Germinal center (tissue), 1 donor: ENCODE data around the gene RAPGEF5.

Experiments used
- DNase-seq: peaks from one replicate; pipeline ENCODE4 v3.0.0; 2012; ENCODE audit warnings: mixed read lengths, low spot score

RAPGEF5 gene

GRCh38 chr7:22151901-22152300 is 205.1 kb downstream of the RAPGEF5 start:
- no peak for DNase-seq

DNA sequence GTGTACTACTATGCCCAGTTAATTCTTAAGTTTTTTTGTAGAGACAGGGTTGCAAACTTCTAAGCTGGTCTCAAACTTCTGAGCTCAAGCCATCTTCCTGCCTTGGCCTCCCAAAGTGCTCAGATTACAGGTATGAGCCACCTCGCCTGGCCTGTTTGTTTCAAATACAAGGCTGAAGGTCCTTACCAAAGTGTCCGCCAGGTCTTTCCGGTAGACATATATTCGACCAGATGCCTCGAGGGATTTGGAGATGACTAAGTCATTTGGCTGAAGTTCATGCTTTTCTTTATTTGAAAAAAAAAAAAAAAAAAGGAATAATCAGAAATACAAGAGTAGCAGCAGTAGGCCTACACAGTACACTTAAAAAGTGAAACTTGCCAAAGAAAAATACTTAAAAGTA is 206.7 kb downstream of the RAPGEF5 start:
- no peak for DNase-seq

DNA sequence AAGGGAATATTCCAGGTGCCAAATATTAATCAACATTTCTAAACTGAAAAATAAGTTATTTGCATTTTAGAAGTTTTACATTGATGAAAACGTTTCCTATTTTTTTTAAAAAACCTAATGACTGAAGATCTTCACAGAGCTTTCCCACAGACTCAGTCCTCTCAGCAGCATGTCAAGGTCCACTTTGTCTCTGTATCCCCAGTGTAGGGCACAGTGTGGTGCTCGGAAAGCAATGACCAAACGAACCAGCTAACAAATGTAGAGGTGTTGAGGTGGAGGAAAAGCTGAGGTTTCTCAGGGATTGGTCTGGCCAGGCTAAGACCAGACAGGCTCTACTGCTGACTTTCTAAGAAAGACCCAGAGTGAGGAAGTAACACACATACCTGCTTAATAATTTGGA is 209.1 kb downstream of the RAPGEF5 start:
- DNase-seq = no peak

DNA sequence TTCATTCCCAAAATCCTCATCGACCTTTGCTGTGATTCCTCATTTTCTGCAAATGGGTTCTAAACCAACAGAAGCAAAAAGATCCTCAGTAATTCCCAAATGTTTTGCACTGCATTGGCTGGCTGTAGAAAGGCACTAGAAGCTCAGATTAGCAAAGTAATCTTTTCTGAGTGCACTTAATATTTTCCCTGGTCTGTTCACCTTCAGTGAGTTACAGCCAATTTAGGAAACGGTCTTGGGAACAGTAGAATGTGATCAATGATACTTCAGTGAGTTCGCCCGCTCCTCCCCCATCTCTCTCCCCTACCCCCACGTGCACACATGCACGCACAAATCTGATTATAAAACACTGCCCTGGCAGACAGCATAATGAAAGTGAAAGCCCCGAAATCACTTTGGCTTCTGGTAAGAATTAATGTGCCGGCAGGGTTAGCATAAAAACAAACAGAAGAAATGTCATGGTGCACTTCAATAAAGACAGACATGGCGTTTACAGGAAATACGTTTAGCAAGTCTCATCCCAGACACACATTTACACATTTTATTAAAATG is 209.9 kb downstream of the RAPGEF5 start:
- no peak for DNase-seq

DNA sequence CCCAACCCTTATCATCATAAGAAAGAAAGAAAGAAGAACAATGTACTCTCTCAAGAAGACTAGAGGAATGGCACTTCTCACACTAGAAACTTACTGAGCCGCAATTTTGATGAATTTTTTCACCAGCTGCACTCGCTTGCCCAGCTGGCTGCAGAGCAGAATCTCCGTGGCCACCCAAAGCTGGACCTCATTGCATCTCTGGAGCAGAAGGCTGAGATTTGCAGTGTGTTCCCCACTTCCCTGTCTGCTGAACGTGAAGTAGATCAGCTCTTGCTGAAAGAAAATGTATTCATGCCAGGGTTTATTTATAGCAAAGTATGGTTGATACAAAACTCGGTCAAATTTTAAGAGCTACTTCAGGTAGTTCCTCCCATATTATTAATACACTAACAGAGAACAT is 212.0 kb downstream of the RAPGEF5 start:
- no peak for DNase-seq

GRCh38 chr7:22143491-22143890 is 213.5 kb downstream of the RAPGEF5 start:
- no peak for DNase-seq

- no peak for DNase-seq
These were observed 214.4 kb downstream of the RAPGEF5 start for GRCh38 chr7:22142572-22142971.

DNA sequence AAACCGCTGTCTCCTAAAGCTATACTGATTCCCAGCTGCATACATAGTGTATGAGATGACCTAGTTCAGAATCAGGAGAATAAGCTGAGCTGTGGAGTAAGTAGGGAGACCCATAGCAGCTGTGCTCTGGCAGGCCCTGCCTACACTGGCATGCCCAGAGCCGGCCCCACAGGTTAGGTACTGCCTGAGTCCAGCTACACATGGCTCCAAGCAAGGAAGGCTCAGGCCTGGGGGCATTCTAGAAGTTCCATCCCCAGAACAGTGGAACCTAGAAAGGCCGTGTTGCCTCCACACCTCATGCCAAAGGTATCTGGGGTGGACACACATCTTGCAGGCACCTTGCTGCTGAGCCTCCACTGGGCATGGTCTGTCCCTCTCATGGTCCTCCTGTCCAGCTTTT is 215.6 kb downstream of the RAPGEF5 start:
- no peak for DNase-seq

- DNase-seq = no peak
These were observed 216.4 kb downstream of the RAPGEF5 start for GRCh38 chr7:22140578-22140977.

GRCh38 chr7:22138886-22139285 is 218.1 kb downstream of the RAPGEF5 start:
- no peak for DNase-seq

- no peak for DNase-seq
These were observed 218.8 kb downstream of the RAPGEF5 start for GRCh38 chr7:22138106-22138505.

GRCh38 chr7:22137466-22137865 is 219.5 kb downstream of the RAPGEF5 start:
- DNase-seq = no peak

DNA sequence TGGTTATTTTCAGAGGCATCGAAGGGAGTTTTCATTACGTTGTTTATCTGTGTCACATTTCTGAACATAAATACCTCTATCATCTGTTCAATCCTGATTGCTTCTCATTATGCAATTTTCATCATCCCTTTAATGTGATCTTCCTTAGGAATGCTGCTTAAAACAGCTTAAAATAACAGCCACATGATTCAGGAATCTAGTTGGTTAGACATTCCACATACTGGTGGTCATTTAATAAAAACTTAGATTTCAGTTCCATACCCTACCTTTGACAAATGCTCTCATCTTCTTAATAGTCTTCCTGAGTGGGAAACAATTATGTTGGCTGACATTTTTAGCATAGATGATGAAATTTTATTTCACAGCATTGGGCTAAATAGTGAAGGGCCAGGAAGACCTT is 219.9 kb downstream of the RAPGEF5 start:
- DNase-seq = no peak

- DNase-seq = no peak
These were observed 227.0 kb downstream of the RAPGEF5 start for GRCh38 chr7:22129819-22130580.

- DNase-seq = no peak
These were observed 227.8 kb downstream of the RAPGEF5 start for GRCh38 chr7:22129166-22129565.

GRCh38 chr7:22128528-22128920 is 228.4 kb downstream of the RAPGEF5 start:
- no peak for DNase-seq

DNA sequence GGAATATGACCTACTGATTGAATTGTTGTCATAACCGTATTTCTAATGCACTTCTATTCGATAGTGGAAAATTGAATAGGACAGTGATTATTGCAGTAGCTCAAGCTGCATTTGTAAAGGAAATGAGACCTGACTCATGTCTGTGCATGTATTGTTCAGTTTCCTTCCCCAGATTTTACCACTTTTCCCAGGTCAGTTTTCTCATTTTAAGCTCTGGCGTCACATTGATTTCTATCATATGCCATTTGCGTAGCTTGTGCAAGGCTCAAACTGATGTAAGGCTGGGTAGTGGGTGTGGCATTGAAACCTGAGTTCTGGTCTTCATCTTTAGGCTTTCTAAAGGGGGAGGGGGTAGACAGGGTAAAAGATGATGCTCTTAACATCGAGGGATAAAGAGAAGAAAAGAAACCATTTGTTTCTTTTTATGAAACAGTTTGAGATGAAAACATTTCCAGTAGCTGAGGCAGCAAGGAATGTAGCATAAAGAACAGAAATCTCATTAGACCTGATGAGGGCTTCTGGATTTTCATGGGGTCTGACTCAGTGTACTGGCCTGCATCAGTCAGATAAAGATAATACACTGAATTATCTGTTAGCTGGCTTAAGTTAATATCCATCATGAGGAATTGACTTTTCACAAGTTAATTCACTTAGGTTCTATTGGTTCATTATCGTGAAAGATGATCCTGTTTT is 229.0 kb downstream of the RAPGEF5 start:
- no peak for DNase-seq

DNA sequence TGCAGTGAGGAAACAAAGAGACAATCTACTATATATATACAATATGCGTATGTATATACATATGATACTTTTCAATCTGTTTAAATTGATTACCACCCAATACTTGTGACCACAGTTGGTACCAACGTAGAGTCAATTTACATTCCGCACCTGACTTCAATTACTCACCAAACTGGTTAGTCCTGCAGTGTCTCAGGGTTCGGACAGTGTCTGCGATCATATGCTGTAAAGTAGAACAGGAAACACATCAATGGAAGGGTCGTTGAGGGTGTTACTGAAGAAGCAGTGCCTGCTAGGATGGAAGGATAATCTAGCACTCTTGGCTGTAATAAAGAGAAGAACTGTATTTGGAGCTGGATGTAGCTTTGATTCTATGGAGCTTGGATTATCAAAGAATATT is 231.5 kb downstream of the RAPGEF5 start:
- no peak for DNase-seq

DNA sequence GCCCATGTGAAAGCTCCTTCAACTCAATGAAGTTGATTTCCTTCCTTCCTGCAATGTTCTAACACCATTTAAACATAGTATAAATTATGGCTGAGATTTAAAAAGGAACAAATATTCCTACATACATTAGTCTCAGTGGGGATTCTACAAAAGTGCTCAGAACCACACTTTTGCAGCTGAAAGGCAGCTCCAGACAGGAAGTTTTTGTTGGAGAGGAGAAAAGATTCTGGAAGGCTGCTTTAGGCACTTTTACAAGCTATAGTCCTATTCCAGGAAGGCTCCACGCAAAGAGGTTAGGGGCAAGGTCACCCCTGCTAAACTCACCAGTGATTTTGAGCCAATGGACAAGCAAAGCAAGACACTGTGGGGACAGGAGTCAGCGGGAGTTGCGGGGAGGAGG is 232.0 kb downstream of the RAPGEF5 start:
- DNase-seq = no peak

- no peak for DNase-seq
These were observed 233.8 kb downstream of the RAPGEF5 start for GRCh38 chr7:22123139-22123538.

DNA sequence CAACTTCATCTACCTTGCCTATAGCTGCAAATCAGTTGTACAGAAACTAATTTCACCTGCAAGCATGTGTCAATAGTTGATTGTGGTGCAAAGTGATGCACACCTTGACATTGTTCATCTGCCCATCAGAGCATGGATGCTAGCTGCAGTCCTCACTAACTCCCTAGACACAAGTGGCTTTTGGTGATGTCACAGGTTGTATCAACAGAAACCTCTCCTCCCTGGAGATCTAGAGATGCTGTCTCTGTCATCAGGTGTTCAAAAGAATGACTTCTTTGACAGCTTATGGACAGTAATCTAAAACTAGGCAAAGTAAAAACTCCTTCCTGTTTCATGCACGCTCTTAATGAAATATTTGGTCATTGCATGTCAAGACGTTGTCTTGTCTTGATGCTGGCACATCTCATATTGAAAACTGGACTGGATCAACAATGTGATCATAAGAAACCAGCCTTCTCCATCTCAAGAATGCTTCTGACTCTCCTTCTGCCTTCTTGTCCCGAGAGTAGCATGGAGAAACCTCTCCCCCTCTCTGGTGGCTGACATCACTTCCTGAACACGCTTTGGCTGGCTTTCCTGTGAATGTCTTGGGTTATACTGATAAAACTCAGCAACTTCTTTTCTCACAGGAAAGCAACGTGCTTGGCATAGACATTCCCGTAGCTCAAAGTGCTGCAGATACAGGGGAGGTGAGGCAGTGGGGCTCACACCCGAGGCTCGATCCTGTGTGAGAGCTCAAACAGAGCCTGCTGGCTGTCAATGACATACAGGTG is 235.1 kb downstream of the RAPGEF5 start:
- DNase-seq = no peak

- no peak for DNase-seq
These were observed 236.4 kb downstream of the RAPGEF5 start for GRCh38 chr7:22120391-22121053.
